ENCODE measurements around the gene EPHA5. TPM values are rescaled to one million over a fixed set of nuclear protein-coding genes. Genes with fewer than 3 reads are reported as not detected.

Gene EPHA5
- total RNA-seq, 1 experiment from 2014 or later = not detected

GRCh38 chr4:65296246-65296645, 374.0 kb downstream of the EPHA5 start:
- RAD21 ChIA-PET (ENCODE audit: low non-redundant PET in 1 of 2, low total read pairs in 2 of 2, uncharacterized antibody in 2 of 2, unreplicated experiment in 2 of 2) = no interaction called here
- no TSS peak for BruUV-seq (replicated peaks)
- Histone ChIP-seq H3K9me3 (ENCODE audit: control insufficient read depth in 1 of 2, insufficient read depth in 1 of 2, low read depth in 1 of 2, low read length in 2 of 2) (peaks cover 10 to 11% of the 10 kb centered on the region in 2 experiments; a peak in 2 of 4 replicates), H3K79me2 (ENCODE audit: insufficient read depth, low read length) (no peaks in the 10 kb centered on the region), H3K9ac (ENCODE audit: low read length) (no peak overlapping the region), H3K36me3 (ENCODE audit: control insufficient read depth in 1 of 2, insufficient read depth in 2 of 2, low read length in 2 of 2) (no peaks in the 10 kb centered on the region), H3K27me3 (ENCODE audit: insufficient read depth, low read length) (no peaks in the 10 kb centered on the region), H2AFZ (ENCODE audit: low read depth, low read length, poor library complexity, severe bottlenecking) (no peak overlapping the region), H3K27ac (ENCODE audit: low read depth, low read length) (no peak overlapping the region), H3K4me1 (ENCODE audit: control insufficient read depth in 1 of 2, insufficient read depth in 2 of 2, low read length in 2 of 2) (no peaks in the 10 kb centered on the region), H3K4me3 (replicated peaks in 1 of 2; ENCODE audit: low read depth in 1 of 2, low read length in 2 of 2) (no peak overlapping the region), H3K9me2 (ENCODE audit: insufficient read depth) (no peaks in the 10 kb centered on the region), H4K20me1 (ENCODE audit: insufficient read depth) (no peaks in the 10 kb centered on the region), H3K4me2 (ENCODE audit: low read length) (no peak overlapping the region)
- intact Hi-C loops (cut with micrococcal nuclease) = no loop called here
- CTCF ChIA-PET = no interaction called here
- POLR2A ChIA-PET = no interaction called here
- TF ChIP-seq ATF3 (IDR thresholded peaks at IDR 0.05) = no peak
- TF ChIP-seq RAD21 (IDR thresholded peaks at IDR 0.05; ENCODE audit: low read depth) = no peak
- TF ChIP-seq EZH2 (IDR thresholded peaks at IDR 0.05) = no peak
- TF ChIP-seq ZBTB33 (IDR thresholded peaks at IDR 0.05; ENCODE audit: extremely low read depth, insufficient replicate concordance, low read length) = no peak
- TF ChIP-seq YY1 (IDR thresholded peaks at IDR 0.05; ENCODE audit: extremely low read depth, insufficient replicate concordance, low read depth, low read length) = no peak
- no peak for TF ChIP-seq CBX3 (IDR thresholded peaks at IDR 0.05; ENCODE audit: low read depth)
- no peak for TF ChIP-seq ZNF274 (IDR thresholded peaks at IDR 0.05; ENCODE audit: low read depth, low read length)
- no peak for TF ChIP-seq ELF1 (IDR thresholded peaks at IDR 0.05; ENCODE audit: borderline replicate concordance, low read depth)
- TF ChIP-seq POLR2AphosphoS5 (IDR thresholded peaks at IDR 0.05; ENCODE audit: low read depth, low read length) = no peak
- TF ChIP-seq SP1 (IDR thresholded peaks at IDR 0.05; ENCODE audit: low read depth) = no peak
- TF ChIP-seq MAX (IDR thresholded peaks at IDR 0.05) = no peak
- TF ChIP-seq CTCF (IDR thresholded peaks at IDR 0.05 in 2 of 3, conservative IDR thresholded peaks at IDR 0.05 in 1 of 3; ENCODE audit: borderline replicate concordance in 1 of 3, insufficient read depth in 1 of 3, low read depth in 2 of 3, low read length in 2 of 3) = no peak
- no peak for TF ChIP-seq FOSL1 (IDR thresholded peaks at IDR 0.05; ENCODE audit: low read depth)
- TF ChIP-seq REST (IDR thresholded peaks at IDR 0.05; ENCODE audit: low read depth) = no peak
- DNase-seq (ENCODE audit: low read depth, low spot score) (no peak), ATAC-seq (no peak)

Measured in HCT116 (cell line).